HG02981 (cell line): ENCODE measurements around the gene ZNF57.
"Not testable (repeated sequence)": the region's sequence is repeated elsewhere in the genome, so short reads cannot be mapped to it uniquely, and the experiment has no call there.

ENCODE experiments used
- ATAC-seq: cut with Tn5 transposase; IDR thresholded peaks from one replicate; pipeline ENCODE4 v1.9.1; 2021; ENCODE audit warnings: mild to moderate bottlenecking, moderate library complexity; ENCODE audit not compliant: unreplicated experiment

The ZNF57 gene

DNA sequence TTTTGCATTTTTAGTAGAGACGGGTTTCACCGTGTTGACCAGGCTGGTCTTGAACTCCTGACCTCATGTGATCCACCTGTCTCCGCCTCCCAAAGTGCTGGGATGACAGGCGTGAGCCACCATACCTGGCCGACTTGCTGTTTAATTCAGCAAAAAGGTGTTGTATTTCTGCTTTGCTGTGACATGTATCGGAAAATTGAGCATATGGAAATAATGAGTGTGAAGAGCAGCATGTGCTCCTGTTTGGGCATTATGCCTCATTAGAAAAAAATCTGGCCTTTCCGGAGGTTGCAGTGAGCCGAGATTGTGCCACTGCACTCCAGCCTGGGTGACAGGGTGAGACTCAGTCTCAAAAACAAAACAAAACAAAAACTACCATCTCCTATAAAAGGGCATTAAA is 10.2 kb upstream of the ZNF57 start:
- ATAC-seq, result not testable (repeated sequence)

DNA sequence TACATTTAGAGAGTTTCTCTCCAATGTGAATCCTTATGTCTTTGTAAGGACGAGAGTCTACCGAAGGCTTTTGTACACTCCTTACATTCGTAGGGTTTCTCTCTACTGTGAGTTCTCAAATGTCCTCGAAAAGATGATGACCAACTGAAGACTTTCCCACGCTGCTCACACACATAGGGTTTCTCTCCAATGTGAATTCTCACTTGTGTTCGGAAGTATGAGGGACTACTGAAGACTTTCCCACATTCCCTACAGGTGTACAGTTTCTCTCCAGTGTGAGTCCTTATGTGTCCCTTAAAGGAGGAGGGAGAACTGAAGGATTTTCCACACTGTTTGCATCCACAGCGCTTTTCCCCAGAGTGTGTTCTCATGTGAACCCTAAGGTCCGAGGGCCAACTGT is 4.0 kb upstream of the ZNF57 start:
- ATAC-seq, result no peak

DNA sequence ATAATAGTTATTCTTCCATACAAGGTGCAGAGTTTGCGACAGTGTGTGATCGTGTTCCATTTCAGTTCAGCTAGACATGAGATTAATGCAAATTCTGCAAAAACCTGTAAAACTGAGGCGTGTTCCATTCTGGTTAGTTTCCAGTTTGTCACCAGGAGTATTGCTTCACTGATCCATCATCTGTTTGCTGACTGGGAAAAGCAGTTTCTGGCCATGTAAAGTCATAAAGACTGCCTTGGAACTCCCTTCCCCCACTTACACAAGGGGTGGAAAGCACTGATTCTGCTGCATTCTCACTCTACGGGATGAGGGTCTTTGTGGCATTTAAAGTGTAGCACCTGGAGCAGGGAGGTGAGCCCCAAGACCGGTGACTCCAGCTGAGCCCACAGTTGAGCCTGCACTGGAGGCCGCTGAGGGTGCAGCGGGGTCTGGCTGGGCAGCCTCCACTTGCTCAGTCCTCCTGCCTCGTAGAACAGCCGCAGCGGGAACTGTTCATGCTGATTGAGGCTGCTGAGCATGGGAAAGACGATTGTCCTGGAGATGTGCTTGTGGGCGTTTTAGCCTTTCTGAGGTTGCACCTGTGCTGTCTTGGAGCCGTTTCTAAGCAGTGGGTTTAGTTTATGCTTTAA is 2.0 kb downstream of the ZNF57 start:
- ATAC-seq, result no peak

DNA sequence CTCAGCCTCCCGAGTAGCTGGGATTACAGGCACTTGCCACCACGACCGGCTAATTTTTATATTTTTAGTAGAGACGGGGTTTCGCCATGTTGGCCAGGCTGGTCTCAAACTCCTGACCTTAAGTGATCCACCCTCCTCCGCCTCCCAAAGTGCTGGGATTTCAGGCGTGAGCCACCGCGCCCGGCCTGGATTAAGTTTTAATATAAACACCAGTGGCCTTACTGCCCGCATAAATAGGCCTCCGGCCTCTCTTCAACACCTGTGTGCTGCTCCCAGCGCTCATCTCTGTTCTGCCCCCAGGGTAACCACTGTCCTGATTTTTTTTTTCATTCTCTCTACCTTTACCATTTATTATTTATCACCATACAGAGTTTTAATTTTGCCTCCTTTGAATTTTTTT is 2.6 kb downstream of the ZNF57 start:
- ATAC-seq, result not testable (repeated sequence)

DNA sequence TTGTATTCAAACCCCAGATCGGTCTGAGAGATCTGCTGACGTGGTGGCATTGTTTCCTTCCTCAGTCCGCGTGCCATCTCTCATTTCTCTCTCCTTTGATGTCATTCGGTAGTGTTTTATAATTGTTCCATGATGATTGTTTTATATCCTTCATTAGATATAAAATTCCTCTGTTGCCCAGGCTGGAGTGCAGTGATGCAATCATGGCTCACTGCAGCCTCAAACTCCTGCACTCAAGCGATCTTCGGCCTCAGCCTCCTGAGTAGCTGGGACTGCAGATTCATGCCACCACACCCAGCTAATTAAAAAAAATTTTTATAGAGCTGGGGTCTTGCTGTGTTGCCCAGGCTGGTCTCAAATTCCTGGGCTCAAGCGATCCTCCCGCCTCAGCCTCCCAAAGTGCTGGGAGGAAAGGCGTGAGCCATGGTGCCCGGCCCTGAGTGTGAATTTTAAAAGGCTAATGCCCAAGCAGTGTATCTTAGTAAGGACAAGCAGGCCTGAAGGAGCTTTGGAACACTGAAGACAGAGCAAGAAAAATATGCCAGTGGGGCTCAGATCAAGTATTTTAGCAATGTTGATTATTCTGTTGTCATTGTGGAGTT is 5.3 kb downstream of the ZNF57 start:
- ATAC-seq, result no peak

DNA sequence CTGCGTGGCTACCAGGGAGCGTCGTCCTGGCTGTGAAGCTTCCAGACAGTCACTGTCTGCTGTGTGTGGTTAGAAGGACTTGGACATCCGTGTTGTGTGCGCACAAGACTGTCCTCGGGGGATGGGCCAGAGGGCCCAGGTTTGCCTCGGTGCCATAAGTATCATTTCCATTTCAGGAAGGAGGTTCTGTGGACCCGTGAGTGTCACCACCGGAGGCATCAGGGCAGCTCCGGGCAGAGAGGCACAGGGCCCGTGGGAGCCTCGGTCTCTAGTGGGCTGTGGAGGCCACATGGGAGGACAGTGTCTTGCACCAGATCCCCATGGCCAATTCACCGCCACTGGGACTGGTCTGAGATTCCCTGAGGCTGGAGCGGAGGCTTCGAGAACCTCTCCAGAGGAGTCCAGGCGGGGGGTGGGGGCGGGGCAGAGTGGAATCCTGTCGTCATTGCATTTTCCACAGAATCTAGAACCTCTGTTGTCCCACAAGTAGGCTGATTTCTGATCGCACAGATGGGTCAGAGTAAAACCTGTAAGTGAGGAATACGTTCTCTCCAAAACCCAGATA is 6.0 kb downstream of the ZNF57 start:
- ATAC-seq, result no peak

DNA sequence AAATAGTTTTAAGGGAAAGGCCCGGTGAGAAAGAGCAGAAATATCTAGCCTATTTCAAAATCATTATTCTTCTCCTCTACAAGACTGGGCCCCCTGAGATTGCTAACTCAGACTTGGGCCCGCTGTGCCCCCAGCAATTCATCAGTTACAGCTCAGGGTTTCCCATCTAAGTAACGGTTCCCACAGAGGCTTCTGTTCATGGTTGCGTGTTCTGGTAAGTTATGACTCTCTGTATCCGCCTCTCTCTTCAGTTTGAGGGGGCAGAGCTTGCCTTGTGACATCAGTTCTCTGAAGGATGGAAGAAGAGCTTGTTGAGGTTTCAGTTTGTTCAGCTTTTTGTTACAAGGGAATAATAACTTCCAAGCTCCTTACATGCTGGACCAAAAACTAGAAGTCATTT is 11.6 kb downstream of the ZNF57 start:
- no peak for ATAC-seq

DNA sequence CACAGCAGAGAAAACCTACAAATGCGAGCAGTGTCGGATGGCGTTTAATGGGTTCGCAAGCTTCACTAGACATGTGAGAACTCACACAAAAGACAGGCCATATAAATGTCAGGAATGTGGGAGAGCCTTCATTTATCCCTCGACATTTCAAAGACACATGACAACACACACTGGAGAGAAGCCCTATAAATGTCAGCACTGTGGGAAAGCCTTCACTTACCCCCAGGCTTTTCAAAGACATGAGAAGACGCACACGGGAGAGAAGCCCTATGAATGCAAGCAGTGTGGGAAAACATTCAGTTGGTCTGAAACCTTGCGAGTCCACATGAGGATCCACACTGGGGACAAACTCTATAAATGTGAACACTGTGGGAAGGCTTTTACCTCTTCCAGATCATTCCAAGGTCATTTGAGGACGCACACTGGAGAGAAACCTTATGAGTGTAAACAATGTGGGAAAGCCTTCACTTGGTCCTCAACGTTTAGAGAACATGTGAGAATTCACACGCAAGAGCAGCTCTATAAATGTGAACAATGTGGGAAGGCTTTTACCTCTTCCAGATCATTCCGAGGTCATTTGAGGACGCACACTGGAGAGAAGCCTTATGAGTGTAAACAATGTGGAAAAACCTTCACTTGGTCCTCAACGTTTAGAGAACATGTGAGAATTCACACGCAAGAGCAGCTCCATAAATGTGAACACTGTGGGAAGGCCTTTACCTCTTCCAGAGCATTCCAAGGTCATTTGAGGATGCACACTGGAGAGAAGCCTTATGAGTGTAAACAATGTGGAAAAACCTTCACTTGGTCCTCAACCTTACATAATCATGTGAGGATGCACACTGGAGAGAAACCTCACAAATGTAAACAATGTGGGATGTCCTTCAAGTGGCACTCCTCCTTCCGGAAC is 16.8 kb downstream of the ZNF57 start:
- no peak for ATAC-seq

DNA sequence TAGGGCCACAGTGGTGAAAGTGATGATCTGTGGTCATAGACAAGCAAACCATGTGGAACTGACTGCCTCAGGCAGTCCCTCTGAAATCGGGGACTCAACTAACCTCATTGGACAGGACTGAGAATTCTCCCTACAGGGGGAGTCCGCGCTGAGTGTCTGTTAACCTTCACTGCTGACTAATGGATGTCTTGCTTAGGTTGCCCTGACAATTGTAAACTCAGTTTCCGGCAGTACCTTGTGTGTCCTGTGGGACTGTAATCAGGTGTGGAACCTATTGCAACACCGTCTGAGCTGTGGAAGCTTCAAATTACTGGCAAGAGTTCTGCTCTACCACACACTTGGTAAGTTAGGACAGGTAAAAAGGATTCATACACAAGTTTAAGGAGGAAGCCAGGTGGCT is 22.3 kb downstream of the ZNF57 start:
- no peak for ATAC-seq

DNA sequence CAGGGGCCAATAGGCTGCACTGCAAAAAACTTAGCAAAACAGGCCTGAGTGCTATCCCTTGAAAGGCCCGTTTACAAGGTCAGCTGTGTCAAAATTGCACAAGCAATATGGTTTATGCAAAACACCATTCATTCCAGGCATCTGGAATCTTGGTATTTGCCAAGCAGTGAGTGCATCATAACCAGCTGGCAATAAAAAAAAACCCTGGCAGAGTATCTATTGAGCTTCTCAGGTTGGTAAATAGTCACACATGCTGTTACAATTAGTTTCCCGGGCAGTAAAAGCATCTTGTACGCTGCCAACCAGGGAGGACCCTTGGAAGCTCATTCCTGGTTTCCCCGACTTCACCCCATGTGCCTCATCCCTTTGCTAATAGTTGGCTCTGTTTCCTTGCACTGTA is 22.8 kb downstream of the ZNF57 start:
- no peak for ATAC-seq

DNA sequence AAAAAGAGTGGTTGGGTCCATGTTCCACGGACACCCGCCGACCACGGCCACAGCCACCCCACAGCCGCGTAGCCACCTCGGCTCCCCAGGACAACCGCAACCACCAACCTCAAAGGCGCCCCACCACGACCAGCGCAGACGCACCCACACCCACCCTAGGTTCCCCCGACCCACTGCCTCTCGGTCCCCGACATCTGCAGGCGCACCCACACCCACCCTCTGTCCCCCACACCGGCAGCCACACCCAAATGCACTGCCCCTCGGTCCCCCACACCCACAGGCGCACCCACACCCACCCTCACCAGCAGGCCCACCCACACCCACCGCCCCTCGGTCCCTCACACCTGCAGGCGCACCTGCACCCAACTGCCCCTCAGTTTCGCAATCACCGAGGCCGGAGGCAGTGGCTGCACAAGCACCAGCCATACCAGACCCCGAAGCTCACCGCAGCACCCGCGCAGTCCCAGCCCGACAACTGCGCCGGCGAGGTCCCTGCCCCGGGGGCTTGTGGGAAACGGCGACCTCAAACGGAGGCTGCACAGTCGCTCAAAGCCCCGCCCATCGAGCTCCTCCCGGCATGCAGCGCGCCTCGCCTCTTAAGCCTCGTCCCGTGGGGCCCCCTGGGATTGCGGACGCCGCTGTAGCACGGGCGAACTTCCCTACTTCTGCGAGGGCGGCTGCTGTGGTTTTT is 25.8 kb downstream of the ZNF57 start:
- ATAC-seq, result no peak

DNA sequence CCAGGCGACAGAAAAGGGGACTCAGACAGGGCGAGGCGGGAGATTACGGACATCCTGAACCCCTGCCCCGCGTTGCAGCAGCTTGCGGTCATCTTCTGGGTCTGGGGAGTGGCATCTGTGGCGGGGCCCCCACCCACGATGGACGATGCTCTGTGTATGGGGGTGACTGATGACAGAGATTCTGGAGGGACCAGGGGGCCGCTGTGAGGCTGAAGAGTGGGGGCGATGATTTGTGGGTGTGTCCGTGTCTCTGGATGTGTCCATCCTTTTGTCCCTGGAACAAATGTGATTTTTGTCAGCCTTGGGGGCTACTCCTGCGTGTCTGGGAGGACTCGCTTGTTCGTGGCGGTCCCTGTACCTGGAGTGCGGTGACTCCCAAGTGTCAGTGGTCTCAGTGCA is 26.3 kb downstream of the ZNF57 start:
- no peak for ATAC-seq

DNA sequence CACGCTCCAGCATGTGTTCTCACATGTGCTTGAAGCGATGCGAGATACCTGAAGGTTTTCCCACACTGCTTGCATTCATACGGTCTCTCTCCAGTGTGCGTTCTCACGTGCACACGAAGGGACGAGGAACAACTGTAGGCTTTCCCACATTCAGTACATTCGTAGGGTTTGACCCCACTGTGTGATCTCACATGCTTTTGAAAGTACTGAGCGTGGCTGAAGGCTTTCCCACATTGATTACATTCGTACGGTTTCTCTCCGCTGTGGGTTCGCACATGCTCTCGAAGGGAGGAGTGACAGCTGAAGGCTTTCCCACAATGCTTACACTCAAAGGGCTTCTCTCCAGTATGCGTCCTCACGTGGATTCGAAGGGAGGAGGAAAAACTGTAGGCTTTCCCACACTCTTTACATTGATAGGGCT is 32.8 kb downstream of the ZNF57 start:
- no peak for ATAC-seq

DNA sequence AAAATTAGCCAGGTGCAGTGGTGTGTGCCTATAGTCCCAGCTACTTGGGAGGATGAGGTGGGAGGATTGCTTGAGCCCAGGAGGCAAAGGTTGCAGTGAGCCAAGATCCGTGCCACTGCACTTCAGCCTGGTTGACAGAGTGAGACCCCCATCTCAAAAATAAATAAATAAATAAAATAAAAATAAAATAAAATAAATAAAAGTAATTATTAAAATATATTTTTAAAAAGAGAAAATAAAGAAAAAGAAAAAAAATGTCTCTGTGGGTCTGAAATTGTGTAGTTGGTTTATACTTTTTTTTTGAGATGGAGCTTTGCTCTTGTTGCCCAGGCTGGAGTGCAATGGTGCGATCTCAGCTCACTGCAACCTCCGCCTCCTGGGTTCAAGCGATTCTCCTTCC is 35.1 kb downstream of the ZNF57 start:
- ATAC-seq, result not testable (repeated sequence)

DNA sequence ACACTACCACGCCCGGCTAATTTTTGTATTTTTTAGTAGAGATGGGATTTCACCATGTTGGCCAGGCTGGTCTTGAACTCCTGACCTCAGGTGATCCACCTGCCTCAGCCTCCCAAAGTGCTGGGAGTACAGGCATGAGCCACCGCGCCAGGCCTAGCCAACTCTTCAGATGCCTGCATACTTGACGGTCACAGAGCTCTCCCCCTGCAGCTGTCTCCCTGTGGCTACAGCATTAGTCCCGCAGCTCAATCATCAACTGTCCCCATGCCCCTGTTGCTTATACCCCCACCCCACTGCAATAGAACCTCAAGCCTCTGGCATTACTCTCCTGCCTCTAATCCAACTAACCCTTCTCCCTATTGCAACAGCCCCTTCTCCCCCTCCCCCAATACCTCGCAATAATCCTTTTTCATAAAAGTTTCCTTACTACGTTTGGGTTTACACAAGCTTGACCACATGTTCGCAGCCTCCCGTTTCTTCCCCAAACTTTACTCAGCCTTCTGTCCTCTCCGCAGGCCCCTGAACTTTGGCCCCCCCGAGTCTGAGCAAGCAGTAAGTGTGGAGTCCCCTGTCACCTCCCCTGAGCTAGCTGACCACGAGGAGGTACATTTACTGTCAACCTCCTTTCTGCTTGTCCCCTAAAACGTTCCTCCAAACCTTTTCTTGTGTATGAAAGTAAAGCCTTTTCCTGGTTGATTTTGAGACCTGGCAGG is 42.4 kb downstream of the ZNF57 start:
- no peak for ATAC-seq

DNA sequence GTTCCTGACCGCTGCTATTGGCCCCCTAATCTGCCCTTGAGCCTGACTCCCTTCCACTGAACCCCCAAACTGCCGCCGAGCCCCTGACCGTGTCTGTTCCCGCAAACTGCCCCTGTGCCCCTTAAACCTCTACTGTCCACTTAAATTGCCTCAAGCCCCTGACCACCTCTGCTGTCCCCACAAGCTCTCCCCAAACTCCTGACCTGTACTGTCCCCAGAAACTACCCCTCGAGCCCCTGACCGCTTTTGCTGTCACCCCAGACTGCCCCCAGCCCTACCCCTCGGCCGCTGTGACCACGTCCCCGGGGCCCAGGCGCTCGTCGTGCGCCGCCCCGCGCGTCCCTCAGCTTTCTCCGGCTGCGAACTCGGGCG is 43.7 kb downstream of the ZNF57 start:
- ATAC-seq, result no peak

DNA sequence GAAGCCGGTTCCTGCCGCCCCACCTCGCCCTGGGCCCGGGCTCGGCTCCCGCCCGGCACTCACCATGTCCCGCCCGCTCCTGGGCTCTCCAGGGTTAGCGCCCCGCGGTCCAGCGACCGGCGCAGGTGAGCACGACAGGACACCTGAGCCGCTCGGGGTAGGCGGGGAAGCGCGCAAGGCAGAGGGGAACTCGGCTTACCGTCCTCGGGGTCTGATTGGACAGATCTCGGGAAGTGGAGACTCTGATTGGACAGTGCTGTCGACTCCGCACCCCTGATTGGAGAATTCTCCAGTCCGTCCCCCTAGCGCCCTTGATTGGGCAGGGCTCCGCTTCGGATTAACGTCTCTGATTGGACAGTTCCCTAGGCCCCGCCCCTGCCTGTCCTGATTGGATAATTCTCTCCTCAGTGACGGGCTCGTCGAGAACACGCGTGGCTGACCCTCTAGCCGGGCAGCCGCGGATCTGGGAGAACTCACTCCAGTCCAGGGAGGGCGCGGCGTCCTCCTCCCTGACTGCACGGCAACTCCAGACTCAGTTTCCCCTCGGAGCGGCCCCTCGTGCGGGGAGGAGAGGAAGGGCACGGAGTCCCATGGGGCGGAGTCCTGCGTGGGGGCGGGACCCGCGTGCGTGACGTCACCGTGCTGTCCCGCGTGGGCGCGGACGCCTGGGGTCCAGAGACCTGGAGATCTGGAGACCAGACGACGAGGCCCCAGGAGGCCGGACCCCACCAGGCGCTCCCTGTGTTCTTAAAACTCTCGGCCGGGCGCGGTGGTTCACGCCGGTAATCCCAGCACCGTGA is 44.2 kb downstream of the ZNF57 start, which contains the start of gene ZNF77:
ZNF77 (minus strand) TSS at position 197 of the 800 bp plus-strand sequence; CDS start at position 66, 131 bp downstream.
- ATAC-seq, result peak; percentile 95

DNA sequence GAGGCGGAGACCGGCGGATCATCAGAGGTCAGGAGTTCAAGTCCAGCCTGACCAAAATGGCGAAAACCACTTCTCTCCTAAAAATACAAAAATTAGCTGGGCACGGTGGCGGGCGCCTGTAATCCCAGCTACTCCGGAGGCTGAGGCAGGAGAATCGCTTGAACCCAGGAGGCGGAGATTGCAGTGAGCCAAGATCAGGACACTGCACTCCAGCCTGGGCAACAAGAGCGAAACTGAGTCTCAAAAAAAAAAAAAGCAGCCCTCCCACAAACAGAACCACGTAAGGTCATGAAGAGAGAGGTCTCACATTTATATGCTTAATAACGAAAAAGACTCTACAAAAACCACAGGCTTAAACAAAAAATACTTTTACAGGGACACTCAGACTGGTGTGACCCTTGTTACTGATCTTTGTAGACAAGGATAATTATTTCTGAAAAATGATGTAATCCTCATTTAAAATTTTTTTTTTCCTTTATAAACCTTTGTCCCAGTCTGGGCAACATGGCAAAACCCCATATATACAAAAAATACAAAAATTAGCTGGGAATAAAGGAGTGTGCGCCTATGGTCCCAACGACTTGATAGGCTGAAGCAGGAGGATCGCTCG is 45.0 kb downstream of the ZNF57 start:
- no peak for ATAC-seq

DNA sequence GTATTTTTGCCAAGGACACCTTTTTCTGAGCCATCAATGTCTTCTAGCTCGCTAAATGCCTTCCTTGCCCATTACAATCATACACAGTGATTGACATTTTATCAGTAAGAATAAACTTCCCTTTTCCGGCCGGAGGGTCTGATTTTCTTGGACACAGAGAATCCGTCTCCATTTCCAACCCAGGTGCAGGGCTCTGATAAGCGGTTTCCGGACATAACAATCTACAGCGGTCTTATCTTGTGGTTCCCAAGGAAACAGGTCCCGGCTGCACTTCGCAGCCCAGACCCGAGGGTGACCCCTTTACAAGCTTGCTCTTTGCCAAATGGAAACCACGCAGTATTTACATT is 49.2 kb downstream of the ZNF57 start:
- ATAC-seq, result no peak
